ENCODE results near the gene PIK3R6.

DNA sequence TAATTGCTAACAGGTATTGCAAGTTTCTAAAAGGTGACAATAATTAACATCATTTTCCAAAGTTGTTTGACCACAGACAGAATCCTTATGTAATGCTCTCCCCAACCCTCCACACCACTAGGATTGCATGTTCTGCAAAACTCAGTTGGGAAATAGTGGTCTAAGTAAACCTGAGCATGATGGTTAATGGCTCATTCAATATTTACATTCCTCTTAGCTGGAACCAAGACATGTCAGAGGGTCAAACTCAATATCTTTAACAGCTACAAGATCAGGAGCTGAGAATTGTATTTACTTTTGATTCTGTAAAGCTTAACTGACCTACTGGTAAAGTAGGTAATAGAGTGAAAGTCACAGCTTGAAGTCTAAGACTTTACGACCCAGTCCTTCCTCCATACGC is 78.5 kb downstream of the PIK3R6 start:
- TF ChIP-seq CTCF (IDR thresholded peaks at IDR 0.05 in 2 of 3, conservative IDR thresholded peaks at IDR 0.05 in 1 of 3; ENCODE audit: control insufficient read depth in 2 of 3, extremely low read depth in 1 of 3, insufficient read depth in 1 of 3, low read depth in 3 of 3, low read length in 3 of 3), result no peak
- TF ChIP-seq NR2C1 (IDR thresholded peaks at IDR 0.05), result no peak
- TF ChIP-seq, protein P1, sequence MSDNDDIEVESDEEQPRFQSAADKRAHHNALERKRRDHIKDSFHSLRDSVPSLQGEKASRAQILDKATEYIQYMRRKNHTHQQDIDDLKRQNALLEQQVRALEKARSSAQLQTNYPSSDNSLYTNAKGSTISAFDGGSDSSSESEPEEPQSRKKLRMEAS (IDR thresholded peaks at IDR 0.05; ENCODE audit: low read depth, low read length), result no peak
- no peak for TF ChIP-seq JUND (IDR thresholded peaks at IDR 0.05; ENCODE audit: low read depth, low read length)
- TF ChIP-seq EZH2 (IDR thresholded peaks at IDR 0.05; ENCODE audit: borderline replicate concordance, control insufficient read depth, low read depth, low read length), result no peak
- TF ChIP-seq HDAC2 (IDR thresholded peaks at IDR 0.05), result no peak
- TF ChIP-seq CHD4 (IDR thresholded peaks at IDR 0.05), result no peak

Data from GM12878 (cell line).